Motor neuron (in vitro differentiated cells): Measurements from ENCODE around the gene ZNF556. TPM values are rescaled to one million over a fixed set of nuclear protein-coding genes. Genes with fewer than 3 reads are reported as not detected.
A peak's percentile ranks its signal among the peaks of the same experiment; 100 is the strongest.
"Not testable (repeated sequence)": the region's sequence is repeated elsewhere in the genome, so short reads cannot be mapped to it uniquely, and the experiment has no call there.

Source experiments
- ATAC-seq, 8 experiments: fragments of 200-7000 bp; cut with Tn5 transposase; replicated peaks in 6 of 8; 2 replicates each; pipeline ENCODE4 v1.8.0; 2021; ENCODE audit warnings: mild to moderate bottlenecking in 8 of 8, moderate library complexity in 8 of 8
- H3K27ac ChIP-seq, 2 donors: fragments of 250-450 bp; sonication (Bioruptor Pico); 2 replicates each; pipeline ENCODE4 v1.9.0; 2021; ENCODE audit warnings: antibody characterized with exemption in 2 of 2, mild to moderate bottlenecking in 2 of 2, moderate library complexity in 1 of 2
- H3K4me1 ChIP-seq, 2 donors: fragments of 250-450 bp; sonication (Bioruptor Pico); replicated peaks in 1 of 2; 2 replicates each; pipeline ENCODE4 v1.6.1; 2021; ENCODE audit warnings: antibody characterized with exemption in 2 of 2, mild to moderate bottlenecking in 2 of 2, moderate library complexity in 1 of 2
- H3K4me3 ChIP-seq, 5 donors: fragments of 250-450 bp; sonication (Bioruptor Pico); 2 replicates each; pipeline ENCODE4 v1.9.0; 2021; ENCODE audit warnings: antibody characterized with exemption in 5 of 5, mild to moderate bottlenecking in 5 of 5, moderate library complexity in 4 of 5
- WGBS, 10 experiments: fragments of 450-650 bp; shearing (Covaris generic); methylation state at CpG; one replicate each; pipeline ENCODE4 v1.0.0; 2022; 5-methylcytosine and 5-hydroxymethylcytosine counted together
- in situ Hi-C, 9 experiments: fragments of 400-800 bp; cut with MboI; loops; one replicate each; pipeline ENCODE4 v1.15.0; 2021; ENCODE audit warnings: low sequenced_read_pairs in 9 of 9, low pct_unique_long_range_greater_than_20kb in 2 of 9; ENCODE audit not compliant: unreplicated experiment in 9 of 9
- total RNA-seq, 8 experiments: library from RNA; unstranded; fragments of 300-600 nt; gene quantifications; 2 replicates each; pipeline versions ENCODE4 v1.2.3 to v1.2.4, GENCODE V29; 2022

Gene ZNF556
- total RNA-seq, 8 experiments from 2014 or later, result 0.07 to 1.1 (median 0.17) TPM

DNA sequence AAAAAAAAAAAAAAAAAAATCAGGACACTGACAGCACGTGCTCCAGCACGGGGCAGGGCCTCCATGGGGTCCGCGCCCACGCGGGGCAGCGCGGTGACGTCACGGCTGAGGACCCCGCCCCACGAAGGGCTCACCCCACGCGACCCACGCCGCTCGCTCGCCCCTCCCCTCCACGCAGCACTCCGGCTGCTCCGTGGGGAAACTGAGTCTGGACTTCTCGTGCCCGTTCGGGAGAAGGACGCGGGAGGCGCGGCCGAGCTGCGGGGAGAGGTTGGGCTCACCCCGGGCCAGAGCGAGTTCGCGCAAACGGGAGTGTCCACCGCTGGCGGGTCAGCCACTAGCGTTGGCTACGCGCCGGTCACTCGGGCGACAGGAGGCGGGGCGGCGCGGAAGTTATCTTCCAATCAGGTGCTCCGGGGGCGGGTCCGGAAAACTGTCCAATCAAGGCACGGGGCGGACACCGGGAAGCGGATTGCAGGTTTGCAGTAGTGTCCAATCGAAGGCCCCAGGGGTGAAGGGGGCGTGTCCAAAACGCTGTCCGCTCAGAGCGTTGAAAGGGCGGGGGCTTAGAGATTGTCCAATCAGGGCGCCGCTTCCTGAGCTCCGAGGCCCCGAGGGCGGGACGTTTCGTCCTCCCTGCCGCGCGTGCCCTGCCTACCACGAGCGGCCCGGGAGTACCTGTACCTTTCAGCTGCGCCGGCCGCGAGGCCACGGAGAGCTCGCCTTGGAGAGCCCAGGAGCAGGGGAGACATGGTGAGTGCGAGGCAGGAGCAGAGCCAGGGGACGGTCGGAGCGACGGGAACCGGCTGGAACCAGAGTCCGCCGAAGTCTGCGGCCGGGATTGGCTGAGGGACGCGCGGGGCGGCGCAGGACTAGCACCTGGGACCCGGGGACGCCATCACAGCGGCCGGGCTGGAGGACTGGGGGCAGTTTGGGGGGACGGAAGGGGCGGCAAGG, 33.4 kb downstream of the ZNF556 start, which contains the start of gene ZNF57:
Gene ZNF57, plus strand, starts transcription at position 633 of the 957 bp plus-strand sequence. Its CDS starts 118 bp downstream, at position 751.
- H3K27ac ChIP-seq, result peak within 1 kb of the TSS in 1 of 2 donors; percentile 71
- H3K4me3 ChIP-seq, result peak within 1 kb of the TSS; percentile 45 to 91 (median 58)
- WGBS, 10 experiments, result 0 to 1% (median 0%) methylated on average over 5 to 16 of the region's 100 CpGs; no CpG with 5 or more reads in 7 of the 10 experiments
- no peaks in the 10 kb centered on the region for H3K4me1 ChIP-seq
- peak; percentile 90 to 98 (median 97) for ATAC-seq
- in situ Hi-C loops, result no loop called here

- Histone ChIP-seq H3K4me1 (no peaks in the 10 kb centered on the region), H3K27ac (no peak overlapping the region), H3K4me3 (no peak overlapping the region)
- 60 to 100% (median 94%) methylated on average over 1 to 10 of the region's 13 CpGs; no CpG with 5 or more reads in 1 of the 10 experiments for WGBS, 10 experiments
- in situ Hi-C loops, result no loop called here
- no peak for ATAC-seq
Observed at GRCh38 chr19:2902590-2903218, 35.6 kb downstream of the ZNF556 start.

GRCh38 chr19:2903326-2903725, 36.2 kb downstream of the ZNF556 start:
- ATAC-seq, H3K27ac ChIP-seq, in situ Hi-C loops, H3K4me3 ChIP-seq, H3K4me1 ChIP-seq: not testable (repeated sequence)
- WGBS, 10 experiments, result 83 to 100% (median 94%) methylated on average over 1 to 9 of the region's 13 CpGs; no CpG with 5 or more reads in 2 of the 10 experiments

DNA sequence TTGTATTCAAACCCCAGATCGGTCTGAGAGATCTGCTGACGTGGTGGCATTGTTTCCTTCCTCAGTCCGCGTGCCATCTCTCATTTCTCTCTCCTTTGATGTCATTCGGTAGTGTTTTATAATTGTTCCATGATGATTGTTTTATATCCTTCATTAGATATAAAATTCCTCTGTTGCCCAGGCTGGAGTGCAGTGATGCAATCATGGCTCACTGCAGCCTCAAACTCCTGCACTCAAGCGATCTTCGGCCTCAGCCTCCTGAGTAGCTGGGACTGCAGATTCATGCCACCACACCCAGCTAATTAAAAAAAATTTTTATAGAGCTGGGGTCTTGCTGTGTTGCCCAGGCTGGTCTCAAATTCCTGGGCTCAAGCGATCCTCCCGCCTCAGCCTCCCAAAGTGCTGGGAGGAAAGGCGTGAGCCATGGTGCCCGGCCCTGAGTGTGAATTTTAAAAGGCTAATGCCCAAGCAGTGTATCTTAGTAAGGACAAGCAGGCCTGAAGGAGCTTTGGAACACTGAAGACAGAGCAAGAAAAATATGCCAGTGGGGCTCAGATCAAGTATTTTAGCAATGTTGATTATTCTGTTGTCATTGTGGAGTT, 38.9 kb downstream of the ZNF556 start:
- H3K4me3 ChIP-seq, result no peak overlapping the region
- WGBS, 10 experiments, result 40 to 100% (median 86%) methylated on average over 3 to 10 of the region's 11 CpGs
- no peaks in the 10 kb centered on the region for H3K4me1 ChIP-seq
- no peak overlapping the region for H3K27ac ChIP-seq
- no peak for ATAC-seq
- in situ Hi-C loops, result no loop called here

DNA sequence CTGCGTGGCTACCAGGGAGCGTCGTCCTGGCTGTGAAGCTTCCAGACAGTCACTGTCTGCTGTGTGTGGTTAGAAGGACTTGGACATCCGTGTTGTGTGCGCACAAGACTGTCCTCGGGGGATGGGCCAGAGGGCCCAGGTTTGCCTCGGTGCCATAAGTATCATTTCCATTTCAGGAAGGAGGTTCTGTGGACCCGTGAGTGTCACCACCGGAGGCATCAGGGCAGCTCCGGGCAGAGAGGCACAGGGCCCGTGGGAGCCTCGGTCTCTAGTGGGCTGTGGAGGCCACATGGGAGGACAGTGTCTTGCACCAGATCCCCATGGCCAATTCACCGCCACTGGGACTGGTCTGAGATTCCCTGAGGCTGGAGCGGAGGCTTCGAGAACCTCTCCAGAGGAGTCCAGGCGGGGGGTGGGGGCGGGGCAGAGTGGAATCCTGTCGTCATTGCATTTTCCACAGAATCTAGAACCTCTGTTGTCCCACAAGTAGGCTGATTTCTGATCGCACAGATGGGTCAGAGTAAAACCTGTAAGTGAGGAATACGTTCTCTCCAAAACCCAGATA, 39.6 kb downstream of the ZNF556 start:
- Histone ChIP-seq H3K27ac (no peak overlapping the region), H3K4me3 (no peak overlapping the region), H3K4me1 (no peaks in the 10 kb centered on the region)
- in situ Hi-C loops, result no loop called here
- WGBS, 10 experiments, result 80 to 100% (median 89%) methylated on average over 2 to 8 of the region's 20 CpGs; no CpG with 5 or more reads in 5 of the 10 experiments
- no peak for ATAC-seq

GRCh38 chr19:2912306-2912705, 45.2 kb downstream of the ZNF556 start:
- H3K27ac ChIP-seq, result no peak overlapping the region
- no peak for ATAC-seq

GRCh38 chr19:2917275-2918184, 50.4 kb downstream of the ZNF556 start:
- in situ Hi-C loops, result no loop called here
- Histone ChIP-seq H3K27ac (no peak overlapping the region), H3K4me1 (no peaks in the 10 kb centered on the region), H3K4me3 (no peak overlapping the region)
- no peak for ATAC-seq
- WGBS, 10 experiments, result 90 to 100% (median 97%) methylated on average over 2 to 11 of the region's 16 CpGs; no CpG with 5 or more reads in 1 of the 10 experiments

More at GRCh38 chr19:2912306-2912705, 45.2 kb downstream of the ZNF556 start:
- Histone ChIP-seq H3K4me1 (no peaks in the 10 kb centered on the region), H3K4me3 (no peak overlapping the region)
- in situ Hi-C loops, result no loop called here
- 80 to 100% (median 97%) methylated on average over 1 to 5 of the region's 5 CpGs; no CpG with 5 or more reads in 2 of the 10 experiments for WGBS, 10 experiments

GRCh38 chr19:2922987-2923386, 55.9 kb downstream of the ZNF556 start:
- H3K4me1 ChIP-seq, result no peaks in the 10 kb centered on the region
- no peak overlapping the region for H3K4me3 ChIP-seq
- WGBS, 10 experiments, result 33 to 80% (median 67%) methylated on average over 1 to 5 of the region's 5 CpGs; no CpG with 5 or more reads in 3 of the 10 experiments
- H3K27ac ChIP-seq, result no peak overlapping the region
- in situ Hi-C loops, result no loop called here
- ATAC-seq, result peak in 3 of 8 experiments; percentile 26 to 35 (median 34)

DNA sequence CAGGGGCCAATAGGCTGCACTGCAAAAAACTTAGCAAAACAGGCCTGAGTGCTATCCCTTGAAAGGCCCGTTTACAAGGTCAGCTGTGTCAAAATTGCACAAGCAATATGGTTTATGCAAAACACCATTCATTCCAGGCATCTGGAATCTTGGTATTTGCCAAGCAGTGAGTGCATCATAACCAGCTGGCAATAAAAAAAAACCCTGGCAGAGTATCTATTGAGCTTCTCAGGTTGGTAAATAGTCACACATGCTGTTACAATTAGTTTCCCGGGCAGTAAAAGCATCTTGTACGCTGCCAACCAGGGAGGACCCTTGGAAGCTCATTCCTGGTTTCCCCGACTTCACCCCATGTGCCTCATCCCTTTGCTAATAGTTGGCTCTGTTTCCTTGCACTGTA, 56.4 kb downstream of the ZNF556 start:
- peak in 6 of 8 experiments; percentile 19 to 90 (median 72) for ATAC-seq
- no peak overlapping the region for H3K27ac ChIP-seq
- no peak overlapping the region for H3K4me3 ChIP-seq
- in situ Hi-C loops, result no loop called here
- 20 to 100% (median 47%) methylated on average over 1 to 3 of the region's 4 CpGs; no CpG with 5 or more reads in 2 of the 10 experiments for WGBS, 10 experiments
- no peaks in the 10 kb centered on the region for H3K4me1 ChIP-seq

- Histone ChIP-seq H3K4me1 (no peaks in the 10 kb centered on the region), H3K4me3 (no peak overlapping the region), H3K27ac (no peak overlapping the region)
- WGBS, 10 experiments, result 80 to 100% (median 87%) methylated on average over 1 to 12 of the region's 53 CpGs; no CpG with 5 or more reads in 6 of the 10 experiments
- in situ Hi-C loops, result loop anchor here in 1 of 9 experiments (25.0 kb wide), 1 partner anchor 89 kb away; the partner anchor contains the start of gene ZNF555
- ATAC-seq, result no peak
Observed at GRCh38 chr19:2926341-2927031, 59.4 kb downstream of the ZNF556 start.

DNA sequence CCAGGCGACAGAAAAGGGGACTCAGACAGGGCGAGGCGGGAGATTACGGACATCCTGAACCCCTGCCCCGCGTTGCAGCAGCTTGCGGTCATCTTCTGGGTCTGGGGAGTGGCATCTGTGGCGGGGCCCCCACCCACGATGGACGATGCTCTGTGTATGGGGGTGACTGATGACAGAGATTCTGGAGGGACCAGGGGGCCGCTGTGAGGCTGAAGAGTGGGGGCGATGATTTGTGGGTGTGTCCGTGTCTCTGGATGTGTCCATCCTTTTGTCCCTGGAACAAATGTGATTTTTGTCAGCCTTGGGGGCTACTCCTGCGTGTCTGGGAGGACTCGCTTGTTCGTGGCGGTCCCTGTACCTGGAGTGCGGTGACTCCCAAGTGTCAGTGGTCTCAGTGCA, 59.9 kb downstream of the ZNF556 start:
- WGBS, 10 experiments, result 80 to 100% (median 94%) methylated on average over 1 to 6 of the region's 18 CpGs; no CpG with 5 or more reads in 4 of the 10 experiments

More for the DNA sequence above, 59.9 kb downstream of the ZNF556 start:
- no peak overlapping the region for H3K4me3 ChIP-seq
- in situ Hi-C loops, result loop anchor here in 1 of 9 experiments (25.0 kb wide), 1 partner anchor 90 kb away; the partner anchor contains the start of gene ZNF555
- ATAC-seq, result no peak
- no peaks in the 10 kb centered on the region for H3K4me1 ChIP-seq
- H3K27ac ChIP-seq, result no peak overlapping the region
